ENCODE data around the gene PCGF6.
"Not testable (repeated sequence)": the region's sequence is repeated elsewhere in the genome, so short reads cannot be mapped to it uniquely, and the experiment has no call there.

PCGF6 gene

GRCh38 chr10:103350517-103351260 is at the start of gene PCGF6:
Gene PCGF6 (minus strand): TSS chr10:103351140. CDS start chr10:103351066, 74 bp downstream.
- DNase-seq = peak; percentile 91

GRCh38 chr10:103397191-103397825 is 46.4 kb upstream of the PCGF6 start:
- no peak for DNase-seq

- no peak for DNase-seq
Measured at GRCh38 chr10:103396789-103397087, 45.8 kb upstream of the PCGF6 start.

GRCh38 chr10:103396067-103396788 is 45.3 kb upstream of the PCGF6 start, which contains the start of the genes ATP5MK and PDCD11:
Gene ATP5MK (minus strand): TSS chr10:103396475. CDS start chr10:103392457, 4,018 bp downstream.
Gene PDCD11 (plus strand): TSS chr10:103396626. CDS start chr10:103398427, 1,801 bp downstream.
- peak; percentile 100 for DNase-seq

- DNase-seq = peak; percentile 41
Measured at GRCh38 chr10:103395754-103396066, 44.8 kb upstream of the PCGF6 start.

- DNase-seq = peak; percentile 60
Measured at GRCh38 chr10:103394180-103394579, 43.2 kb upstream of the PCGF6 start.

- DNase-seq = no peak
Measured at GRCh38 chr10:103382769-103383168, 31.8 kb upstream of the PCGF6 start.

- no peak for DNase-seq
Measured at GRCh38 chr10:103374263-103374662, 23.3 kb upstream of the PCGF6 start.

GRCh38 chr10:103373544-103373943 is 22.6 kb upstream of the PCGF6 start:
- no peak for DNase-seq

- peak; percentile 98 for DNase-seq
Measured at GRCh38 chr10:103367782-103368518, 17.0 kb upstream of the PCGF6 start, which contains the start of gene TAF5. Gene TAF5 (plus strand): TSS chr10:103367976. CDS start chr10:103367990, 14 bp downstream.

- DNase-seq = peak; percentile 28
Measured at GRCh38 chr10:103367379-103367781, 16.4 kb upstream of the PCGF6 start.

- DNase-seq = not testable (repeated sequence)
Measured at GRCh38 chr10:103360791-103361190, 9.9 kb upstream of the PCGF6 start.

- not testable (repeated sequence) for DNase-seq
Measured at GRCh38 chr10:103359493-103359892, 8.6 kb upstream of the PCGF6 start.

- no peak for DNase-seq
Measured at GRCh38 chr10:103355906-103356599, 5.1 kb upstream of the PCGF6 start.

GRCh38 chr10:103354567-103354966 is 3.6 kb upstream of the PCGF6 start:
- DNase-seq = not testable (repeated sequence)

- DNase-seq = peak; percentile 44
Measured at GRCh38 chr10:103353281-103353680, 2.3 kb upstream of the PCGF6 start.

GRCh38 chr10:103350175-103350516 is 794 bp downstream of the PCGF6 start:
- DNase-seq = no peak

GRCh38 chr10:103336370-103336769 is 14.6 kb downstream of the PCGF6 start:
- no peak for DNase-seq

- DNase-seq = no peak
Measured at GRCh38 chr10:103334567-103334966, 16.4 kb downstream of the PCGF6 start.

- DNase-seq = peak; percentile 64
Measured at GRCh38 chr10:103333934-103334520, 16.9 kb downstream of the PCGF6 start.

GRCh38 chr10:103327906-103328305 is 23.0 kb downstream of the PCGF6 start:
- DNase-seq = no peak

- DNase-seq = no peak
Measured at GRCh38 chr10:103316087-103316486, 34.9 kb downstream of the PCGF6 start.

All from hematopoietic multipotent progenitor cell treated with erythropoietin and hydrocortisone succinate and interleukin-3 and kit ligand, for 6 days (in vitro differentiated cells).